Measurements from ENCODE around the gene FAM120B.
"Not testable (repeated sequence)": the region's sequence is repeated elsewhere in the genome, so short reads cannot be mapped to it uniquely, and the experiment has no call there.

Gene FAM120B

GRCh38 chr6:170398743-170399369, 92.3 kb downstream of the FAM120B start:
- DNase-seq, result not testable (repeated sequence)

- not testable (repeated sequence) for DNase-seq
Observed at GRCh38 chr6:170399955-170400558, 93.5 kb downstream of the FAM120B start.

- no peak for DNase-seq
Observed at GRCh38 chr6:170402318-170403040, 95.9 kb downstream of the FAM120B start.

GRCh38 chr6:170403451-170403850, 96.9 kb downstream of the FAM120B start:
- DNase-seq, result no peak

GRCh38 chr6:170404036-170404435, 97.5 kb downstream of the FAM120B start:
- no peak for DNase-seq

- no peak for DNase-seq
Observed at GRCh38 chr6:170404697-170405096, 98.1 kb downstream of the FAM120B start.

GRCh38 chr6:170405311-170405975, 98.9 kb downstream of the FAM120B start:
- DNase-seq, result no peak

GRCh38 chr6:170407200-170407599, 100.6 kb downstream of the FAM120B start:
- DNase-seq, result no peak

GRCh38 chr6:170407932-170408331, 101.4 kb downstream of the FAM120B start:
- no peak for DNase-seq

- DNase-seq, result not testable (repeated sequence)
Observed at GRCh38 chr6:170409746-170410145, 103.2 kb downstream of the FAM120B start.

GRCh38 chr6:170410241-170410640, 103.7 kb downstream of the FAM120B start:
- no peak for DNase-seq

GRCh38 chr6:170415318-170415717, 108.8 kb downstream of the FAM120B start:
- DNase-seq, result no peak

GRCh38 chr6:170416303-170416702, 109.7 kb downstream of the FAM120B start:
- DNase-seq, result no peak

GRCh38 chr6:170416959-170417606, 110.5 kb downstream of the FAM120B start:
- DNase-seq, result no peak

GRCh38 chr6:170417881-170418280, 111.3 kb downstream of the FAM120B start:
- DNase-seq, result no peak

GRCh38 chr6:170420283-170420682, 113.7 kb downstream of the FAM120B start:
- no peak for DNase-seq

- no peak for DNase-seq
Observed at GRCh38 chr6:170420791-170421776, 114.5 kb downstream of the FAM120B start.

- no peak for DNase-seq
Observed at GRCh38 chr6:170421921-170422320, 115.4 kb downstream of the FAM120B start.

GRCh38 chr6:170423030-170423429, 116.5 kb downstream of the FAM120B start:
- no peak for DNase-seq

GRCh38 chr6:170423814-170424603, 117.5 kb downstream of the FAM120B start:
- no peak for DNase-seq

GRCh38 chr6:170424604-170425126, 118.1 kb downstream of the FAM120B start:
- DNase-seq, result no peak

All from activated CD4-positive, alpha-beta T cell treated with anti-CD3 and anti-CD28 coated beads, Interleukin-2, amount 50 U/mL, for 1 hour (primary cell).